Muscle of leg (tissue), 11 donors: ENCODE measurements around the gene ARHGAP40. TPM values are rescaled to one million over a fixed set of nuclear protein-coding genes. Genes with fewer than 3 reads are reported as not detected.

Source experiments
- DNase-seq: peaks from one replicate; pipeline ENCODE4 v3.0.0; 2013
- H3K27ac ChIP-seq: one replicate; pipeline ENCODE4 v1.5.1; 2013; ENCODE audit warnings: mild to moderate bottlenecking, low read length, control low read depth
- H3K27me3 ChIP-seq: one replicate; pipeline ENCODE4 v1.6.1; 2013; ENCODE audit warnings: low read length; ENCODE audit not compliant: control insufficient read depth, insufficient read depth
- H3K36me3 ChIP-seq: one replicate; pipeline ENCODE4 v1.6.1; 2013; ENCODE audit warnings: low read length; ENCODE audit not compliant: control insufficient read depth, insufficient read depth
- H3K4me1 ChIP-seq: one replicate; pipeline ENCODE4 v1.6.1; 2013; ENCODE audit warnings: low read length; ENCODE audit not compliant: control insufficient read depth, insufficient read depth
- H3K4me3 ChIP-seq: one replicate; pipeline ENCODE4 v1.5.1; 2013; ENCODE audit warnings: low read length, control low read depth
- H3K9me3 ChIP-seq: replicated peaks from 2 replicates; pipeline ENCODE4 v1.6.1; 2013; ENCODE audit warnings: low read depth, low read length; ENCODE audit not compliant: control insufficient read depth
- WGBS: methylation state at CpG from one replicate; pipeline ENCODE4 v1.1.5; 2013; ENCODE audit warnings: missing lambda C conversion rate; ENCODE audit not compliant: insufficient coverage; 5-methylcytosine and 5-hydroxymethylcytosine counted together
- polyA plus RNA-seq, 8 donors: library from polyadenylated mRNA; unstranded; fragments of 120-200 nt; gene quantifications; one replicate each; pipeline versions ENCODE4 v1.2.1 to v1.2.3, GENCODE V29; 2013; ENCODE audit warnings: inconsistent platforms in 1 of 8, low replicate concordance in 1 of 8; ENCODE audit not compliant: insufficient read length in 8 of 8, insufficient read depth in 1 of 8
- total RNA-seq: library from RNA; stranded (reverse); fragments of 120-200 nt; gene quantifications from one replicate; pipeline ENCODE4 v1.2.4, GENCODE V29; 2013

The ARHGAP40 gene
- total and polyA plus RNA-seq, 9 donors = under 0.01 to 0.86 (median 0.10) TPM; not detected in 4

GRCh38 chr20:38600057-38600456, 1.6 kb upstream of the ARHGAP40 start:
- Histone ChIP-seq H3K9me3 (no peaks in the 10 kb centered on the region), H3K36me3 (no peaks in the 10 kb centered on the region), H3K27ac (no peak overlapping the region), H3K27me3 (peaks cover 36% of the 10 kb centered on the region), H3K4me1 (peaks cover 11% of the 10 kb centered on the region), H3K4me3 (no peak overlapping the region)
- DNase-seq = no peak
- 100% methylated on average over 1 of the region's 1 CpG for WGBS

GRCh38 chr20:38602185-38602581, 574 bp downstream of the ARHGAP40 start:
- DNase-seq = no peak
- 67% methylated on average over 1 of the region's 5 CpGs for WGBS
- Histone ChIP-seq H3K27ac (no peak overlapping the region), H3K27me3 (peaks cover 46% of the 10 kb centered on the region), H3K4me3 (no peak overlapping the region), H3K4me1 (peaks cover 11% of the 10 kb centered on the region), H3K9me3 (no peaks in the 10 kb centered on the region), H3K36me3 (no peaks in the 10 kb centered on the region)

DNA sequence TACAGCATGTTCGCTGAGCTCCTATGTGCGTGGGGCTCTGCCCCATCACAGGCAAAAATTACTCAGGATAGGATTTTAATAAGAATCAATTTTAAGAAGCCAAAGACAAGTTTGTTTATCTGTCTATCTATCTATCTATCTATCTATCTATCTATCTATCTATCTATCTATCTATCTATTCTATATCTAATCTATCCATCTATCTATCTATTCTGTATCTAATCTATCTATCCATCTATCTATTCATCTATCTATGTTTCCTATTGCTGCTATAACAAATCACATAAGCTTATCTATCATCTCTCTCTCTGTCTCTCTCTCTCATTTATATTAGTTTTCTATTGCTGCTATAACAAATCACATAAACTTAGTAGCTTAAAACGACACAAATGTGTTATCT, 1.7 kb downstream of the ARHGAP40 start:
- no CpG with 5 or more reads among the region's 3 CpGs for WGBS
- no peak for DNase-seq
- Histone ChIP-seq H3K36me3 (no peaks in the 10 kb centered on the region), H3K4me3 (no peak overlapping the region), H3K9me3 (no peaks in the 10 kb centered on the region), H3K27ac (no peak overlapping the region), H3K27me3 (peaks cover 50% of the 10 kb centered on the region), H3K4me1 (peaks cover 11% of the 10 kb centered on the region)

- no CpG with 5 or more reads among the region's 4 CpGs for WGBS
- Histone ChIP-seq H3K27me3 (peaks cover 46% of the 10 kb centered on the region), H3K36me3 (no peaks in the 10 kb centered on the region), H3K9me3 (no peaks in the 10 kb centered on the region), H3K4me3 (no peak overlapping the region), H3K27ac (no peak overlapping the region), H3K4me1 (peaks cover 7% of the 10 kb centered on the region)
- DNase-seq = no peak
Observed at GRCh38 chr20:38604873-38605303, 3.3 kb downstream of the ARHGAP40 start.

- no peaks in the 10 kb centered on the region for H3K9me3 ChIP-seq
- DNase-seq = no peak
- H3K27me3 ChIP-seq = peaks cover 25% of the 10 kb centered on the region
- 21% methylated on average over 5 of the region's 12 CpGs for WGBS
- no peaks in the 10 kb centered on the region for H3K36me3 ChIP-seq
- H3K27ac ChIP-seq = no peak overlapping the region
- H3K4me3 ChIP-seq = no peak overlapping the region
- H3K4me1 ChIP-seq = no peaks in the 10 kb centered on the region
Observed at GRCh38 chr20:38607351-38607750, 5.7 kb downstream of the ARHGAP40 start.

GRCh38 chr20:38608188-38608587, 6.6 kb downstream of the ARHGAP40 start:
- WGBS = 100% methylated on average over 1 of the region's 4 CpGs
- Histone ChIP-seq H3K27me3 (peaks cover 20% of the 10 kb centered on the region), H3K27ac (no peak overlapping the region), H3K4me3 (no peak overlapping the region), H3K9me3 (no peaks in the 10 kb centered on the region), H3K4me1 (no peaks in the 10 kb centered on the region), H3K36me3 (no peaks in the 10 kb centered on the region)
- DNase-seq = no peak

DNA sequence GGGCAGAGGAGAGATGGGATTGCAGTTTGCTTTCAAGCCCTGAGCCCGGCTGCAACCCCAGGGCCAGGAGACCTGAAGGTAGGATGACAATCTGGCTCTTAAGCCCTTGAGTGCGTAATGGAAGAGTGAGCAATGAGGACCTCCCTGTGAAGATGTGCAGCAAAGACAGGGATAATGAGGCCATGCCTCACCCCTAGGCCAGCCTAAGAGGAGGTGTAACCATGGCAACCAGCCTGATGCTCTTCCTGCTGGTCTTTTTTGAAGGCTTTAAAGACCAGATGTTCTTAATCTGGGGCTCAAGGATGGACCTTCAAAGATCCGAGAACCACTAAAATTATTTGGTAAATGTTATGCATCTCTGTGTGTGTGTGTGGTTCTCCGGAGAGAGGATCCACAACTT, 8.2 kb downstream of the ARHGAP40 start:
- peaks cover 21% of the 10 kb centered on the region for H3K27me3 ChIP-seq
- H3K36me3 ChIP-seq = no peaks in the 10 kb centered on the region
- no peaks in the 10 kb centered on the region for H3K4me1 ChIP-seq
- no peaks in the 10 kb centered on the region for H3K9me3 ChIP-seq
- WGBS = 66% methylated on average over 2 of the region's 4 CpGs
- no peak overlapping the region for H3K4me3 ChIP-seq
- no peak for DNase-seq
- H3K27ac ChIP-seq = no peak overlapping the region

DNA sequence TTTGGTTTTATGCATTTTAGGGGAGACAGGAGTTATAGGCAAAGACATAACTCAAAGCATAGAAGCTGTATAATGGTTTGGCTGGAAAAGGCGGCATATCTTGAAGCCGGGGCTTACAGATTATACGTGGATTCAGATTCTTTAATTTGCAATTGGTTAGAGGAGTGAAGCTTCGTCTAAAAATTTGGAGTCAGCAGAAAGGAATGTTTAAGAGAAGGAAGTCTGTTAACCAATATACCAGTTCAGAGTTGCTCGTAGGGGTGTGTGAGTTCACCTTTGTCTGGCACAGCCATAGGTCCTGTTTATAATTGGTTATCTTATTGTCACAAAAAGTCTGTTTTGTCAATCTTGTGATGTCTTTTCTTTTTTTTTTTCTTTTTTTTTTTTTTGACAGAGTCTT, 8.9 kb downstream of the ARHGAP40 start:
- Histone ChIP-seq H3K4me3 (no peak overlapping the region), H3K27me3 (peaks cover 24% of the 10 kb centered on the region)
- 60% methylated on average over 4 of the region's 5 CpGs for WGBS

GRCh38 chr20:38612751-38613515, 11.3 kb downstream of the ARHGAP40 start:
- no peak for DNase-seq
- H3K9me3 ChIP-seq = no peaks in the 10 kb centered on the region
- WGBS = 57% methylated on average over 2 of the region's 5 CpGs
- H3K27me3 ChIP-seq = peaks cover 20% of the 10 kb centered on the region
- H3K4me1 ChIP-seq = no peaks in the 10 kb centered on the region
- no peak overlapping the region for H3K27ac ChIP-seq
- H3K36me3 ChIP-seq = no peaks in the 10 kb centered on the region
- no peak overlapping the region for H3K4me3 ChIP-seq

More for the DNA sequence above, 8.9 kb downstream of the ARHGAP40 start:
- H3K9me3 ChIP-seq = no peaks in the 10 kb centered on the region
- no peak for DNase-seq
- no peaks in the 10 kb centered on the region for H3K4me1 ChIP-seq
- H3K36me3 ChIP-seq = no peaks in the 10 kb centered on the region
- no peak overlapping the region for H3K27ac ChIP-seq

DNA sequence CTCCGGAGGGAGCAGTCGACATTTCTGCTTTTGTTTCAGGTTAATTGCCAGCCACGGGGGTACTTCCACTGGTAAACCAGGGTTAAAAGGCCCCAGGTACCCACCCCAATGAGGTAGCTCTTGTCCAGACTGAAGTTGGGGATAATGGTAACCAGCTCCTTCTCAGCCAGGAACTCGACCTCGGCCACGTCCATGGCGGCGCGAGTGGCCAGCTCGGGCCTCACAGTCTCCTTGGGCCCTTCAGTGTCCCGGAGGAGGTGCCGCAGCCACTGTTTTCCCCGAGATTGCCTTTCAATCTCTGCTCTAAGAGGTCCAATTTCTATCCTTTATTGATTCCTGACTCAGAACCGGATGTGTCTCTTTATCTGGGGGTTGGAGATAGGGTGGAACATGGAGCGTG, 13.7 kb downstream of the ARHGAP40 start:
- DNase-seq = no peak
- Histone ChIP-seq H3K4me1 (no peaks in the 10 kb centered on the region), H3K9me3 (no peaks in the 10 kb centered on the region), H3K36me3 (no peaks in the 10 kb centered on the region), H3K27me3 (peaks cover 24% of the 10 kb centered on the region), H3K4me3 (no peak overlapping the region), H3K27ac (no peak overlapping the region)
- 80% methylated on average over 12 of the region's 15 CpGs for WGBS
